Aortic smooth muscle cell (primary cell): Measurements from ENCODE around the gene VBP1. TPM values are rescaled to one million over a fixed set of nuclear protein-coding genes. Genes with fewer than 3 reads are reported as not detected.

ENCODE experiments used
- total RNA-seq: library from RNA; depleted of rRNA; stranded (reverse); fragments of >200 nt; gene quantifications from 2 replicates; pipeline ENCODE4 v1.2.3, GENCODE V29; 2014

The VBP1 gene, protein sequence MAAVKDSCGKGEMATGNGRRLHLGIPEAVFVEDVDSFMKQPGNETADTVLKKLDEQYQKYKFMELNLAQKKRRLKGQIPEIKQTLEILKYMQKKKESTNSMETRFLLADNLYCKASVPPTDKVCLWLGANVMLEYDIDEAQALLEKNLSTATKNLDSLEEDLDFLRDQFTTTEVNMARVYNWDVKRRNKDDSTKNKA
- 62.9 and 66.7 TPM in 2 replicates for total RNA-seq

DNA sequence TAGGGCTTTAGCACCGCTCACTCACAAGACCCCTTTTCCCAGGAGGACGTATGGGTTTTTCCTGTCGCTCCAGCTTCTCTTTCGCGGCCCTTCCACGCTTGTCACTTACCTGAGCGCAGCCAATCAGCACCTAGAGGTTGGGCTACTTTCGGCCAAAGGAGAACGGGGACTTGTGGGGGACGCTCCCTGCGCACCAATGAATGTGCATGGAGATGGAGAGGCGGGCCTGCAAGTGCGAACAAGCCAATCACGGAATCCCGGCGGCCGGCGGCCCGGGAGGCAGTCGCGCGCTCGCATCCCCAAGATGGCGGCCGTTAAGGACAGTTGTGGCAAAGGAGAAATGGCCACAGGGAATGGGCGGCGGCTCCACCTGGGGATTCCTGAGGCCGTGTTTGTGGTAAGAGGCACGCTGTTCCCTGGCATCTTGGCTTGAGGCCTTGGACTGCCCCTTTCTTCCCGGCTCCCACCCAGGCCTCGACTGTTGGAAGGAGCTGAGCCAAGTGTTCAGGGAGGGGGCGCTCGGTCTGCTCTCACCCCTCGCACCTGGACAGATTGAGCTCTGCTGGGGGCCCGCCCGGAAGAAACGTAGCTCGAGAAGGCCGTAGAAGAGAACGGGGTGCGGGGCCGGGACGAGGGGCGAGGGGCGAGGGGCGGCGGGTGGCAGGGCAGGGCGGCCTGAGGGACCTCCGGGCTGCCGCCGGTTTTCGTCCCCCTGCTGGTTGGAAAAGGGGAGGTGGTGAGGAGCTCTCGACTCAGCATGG is at the start of gene VBP1:
Gene VBP1 (plus strand): TSS at position 282 of the 761 bp plus-strand sequence. CDS start 23 bp downstream, at position 305.

DNA sequence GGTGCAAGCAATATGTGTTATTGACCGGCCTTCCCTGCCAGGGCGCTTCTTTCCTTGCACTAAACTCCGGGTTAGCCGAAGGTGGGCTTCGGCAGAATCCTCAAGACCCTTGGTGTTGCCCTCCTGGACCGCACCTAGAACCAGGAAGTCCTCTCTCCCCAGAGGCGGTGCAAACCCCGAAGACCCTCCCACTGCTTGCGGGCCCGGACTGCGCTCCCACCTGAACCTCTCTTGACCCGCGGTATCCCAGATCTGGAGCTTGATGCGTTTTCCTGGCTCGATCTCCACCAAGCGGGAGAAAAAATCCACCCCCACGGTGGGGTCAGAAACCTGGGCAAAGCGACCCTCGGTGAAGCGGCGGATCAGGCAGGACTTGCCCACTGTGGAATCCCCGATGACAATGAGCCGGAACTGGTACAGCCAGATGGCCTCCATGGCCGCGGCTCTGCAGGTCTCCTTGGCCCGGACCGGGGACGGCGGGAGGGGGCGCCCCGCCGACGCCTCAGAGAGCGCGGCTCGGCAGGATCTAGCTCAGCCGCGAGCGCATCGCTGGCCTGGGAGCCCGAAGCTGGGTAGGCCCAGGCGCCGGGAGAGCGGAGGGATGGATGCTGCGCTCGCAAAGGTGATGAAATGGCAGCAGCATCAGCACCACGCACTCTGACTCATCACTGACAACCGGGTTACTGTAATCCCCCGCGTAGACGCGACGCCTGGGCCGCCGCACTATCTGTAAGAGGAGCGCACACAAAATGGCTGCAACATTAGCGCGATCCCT is 47.8 kb downstream of the VBP1 start, which contains the start of gene RAB39B:
Gene RAB39B (minus strand): TSS at position 638 of the 775 bp plus-strand sequence. CDS start 203 bp downstream, at position 435.

Other genes with a start within 250 kb of the VBP1 start
- 3.9 and 4.0 TPM in 2 replicates for gene F8, start 193.7 kb upstream of the VBP1 start, total RNA-seq
- 54.4 and 65.0 TPM in 2 replicates for gene FUNDC2, start 189.6 kb upstream of the VBP1 start, total RNA-seq
- 7.7 and 9.5 TPM in 2 replicates for gene CMC4, start 145.3 kb upstream of the VBP1 start, total RNA-seq
- gene MTCP1, start 145.3 kb upstream of the VBP1 start, total RNA-seq, result 30.0 and 33.4 TPM in 2 replicates
- gene BRCC3, start 145.0 kb upstream of the VBP1 start, total RNA-seq, result 10.9 and 11.5 TPM in 2 replicates
- gene RAB39B, start 48.0 kb downstream of the VBP1 start, total RNA-seq, result 0.06 and 0.13 TPM in 2 replicates
- gene CLIC2, start 118.2 kb downstream of the VBP1 start, total RNA-seq, result 1.9 and 2.4 TPM in 2 replicates
- not detected in 2 replicates for gene F8A2, start 165.6 kb downstream of the VBP1 start, total RNA-seq
- gene F8A3, start 242.2 kb downstream of the VBP1 start, total RNA-seq, result 0.92 and 0.99 TPM in 2 replicates